ENCODE measurements around the gene FBXW5.

FBXW5 gene

GRCh38 chr9:136977649-136978072 lies 33.1 kb upstream of the FBXW5 start:
- DNase-seq: no peak

DNA sequence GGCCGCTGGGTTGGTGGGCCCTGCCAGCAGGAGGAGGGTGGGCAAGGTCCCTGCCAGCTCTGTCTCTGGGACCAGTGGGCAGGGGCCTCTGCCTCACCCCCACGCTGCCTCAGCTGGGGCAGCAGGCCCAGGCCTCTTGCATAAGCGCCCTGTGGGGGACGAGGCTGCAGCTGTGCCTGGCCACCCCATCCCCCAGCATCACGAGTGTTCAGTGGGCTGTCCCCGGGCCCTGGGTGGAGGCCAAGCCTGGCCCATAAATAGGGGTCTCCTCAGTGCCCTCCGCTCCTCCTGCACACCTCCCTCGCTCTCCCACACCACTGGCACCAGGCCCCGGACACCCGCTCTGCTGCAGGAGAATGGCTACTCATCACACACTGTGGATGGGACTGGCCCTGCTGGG lies 32.7 kb upstream of the FBXW5 start, which contains the start of gene PTGDS:
TSS of gene PTGDS (plus strand) at position 282 of the 400 bp plus-strand sequence. CDS start at position 357, 75 bp downstream.
- DNase-seq: no peak

DNA sequence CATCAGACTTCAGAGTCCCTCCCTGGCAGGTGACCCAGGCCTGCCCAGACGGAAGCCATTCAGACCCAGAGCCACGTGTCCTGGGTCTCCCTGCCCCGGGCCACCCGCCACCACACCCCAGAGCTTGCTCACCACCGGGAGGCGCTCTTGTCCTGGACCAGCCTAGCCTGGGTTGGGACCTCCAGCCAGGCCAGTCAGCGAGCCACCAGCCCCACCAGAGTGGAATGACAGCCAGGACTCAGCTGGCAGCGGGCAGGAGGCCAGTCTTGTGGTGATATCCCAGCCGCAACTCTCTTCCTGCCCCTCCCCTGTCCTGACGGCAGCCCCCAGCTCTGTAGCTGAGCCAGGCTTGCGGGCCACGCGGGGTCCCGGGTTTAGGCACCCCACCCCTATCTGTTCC lies 31.1 kb upstream of the FBXW5 start:
- no peak for DNase-seq

DNA sequence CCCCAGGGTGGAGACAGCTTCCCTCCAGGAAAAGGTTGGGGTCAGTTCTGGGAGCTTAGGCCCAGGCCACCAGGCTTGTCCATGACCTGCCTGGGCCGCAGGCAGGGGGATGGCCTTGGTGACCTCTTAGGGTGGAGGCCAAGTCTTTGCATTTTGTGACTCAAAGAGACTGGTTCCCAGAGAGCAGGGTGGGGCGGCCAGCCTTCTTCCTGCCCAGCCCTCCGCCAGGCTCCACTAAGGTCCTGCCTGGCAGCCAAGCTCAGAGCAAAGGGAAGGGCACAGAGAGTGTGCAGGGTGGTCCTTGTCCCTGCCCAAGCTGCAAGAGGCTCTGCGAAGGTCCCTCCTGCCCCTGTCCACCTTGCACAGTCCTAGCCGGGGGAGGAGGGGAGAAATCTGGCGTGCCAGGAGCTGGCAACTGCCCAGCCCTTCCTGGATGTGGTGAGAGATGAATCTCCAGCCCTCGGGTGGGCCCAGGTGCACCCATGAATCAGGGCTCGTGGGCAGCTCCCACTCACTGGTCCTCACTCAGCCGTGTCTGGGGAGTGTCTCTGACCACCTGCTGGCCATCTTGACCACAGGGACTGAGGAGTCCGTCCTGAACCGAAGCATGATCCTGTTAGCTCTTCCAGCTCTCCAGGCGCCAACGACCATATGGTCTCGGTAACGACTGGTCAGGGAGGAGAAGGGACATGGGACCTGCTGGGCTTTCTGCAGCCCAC lies 30.4 kb upstream of the FBXW5 start:
- no peak for DNase-seq

DNA sequence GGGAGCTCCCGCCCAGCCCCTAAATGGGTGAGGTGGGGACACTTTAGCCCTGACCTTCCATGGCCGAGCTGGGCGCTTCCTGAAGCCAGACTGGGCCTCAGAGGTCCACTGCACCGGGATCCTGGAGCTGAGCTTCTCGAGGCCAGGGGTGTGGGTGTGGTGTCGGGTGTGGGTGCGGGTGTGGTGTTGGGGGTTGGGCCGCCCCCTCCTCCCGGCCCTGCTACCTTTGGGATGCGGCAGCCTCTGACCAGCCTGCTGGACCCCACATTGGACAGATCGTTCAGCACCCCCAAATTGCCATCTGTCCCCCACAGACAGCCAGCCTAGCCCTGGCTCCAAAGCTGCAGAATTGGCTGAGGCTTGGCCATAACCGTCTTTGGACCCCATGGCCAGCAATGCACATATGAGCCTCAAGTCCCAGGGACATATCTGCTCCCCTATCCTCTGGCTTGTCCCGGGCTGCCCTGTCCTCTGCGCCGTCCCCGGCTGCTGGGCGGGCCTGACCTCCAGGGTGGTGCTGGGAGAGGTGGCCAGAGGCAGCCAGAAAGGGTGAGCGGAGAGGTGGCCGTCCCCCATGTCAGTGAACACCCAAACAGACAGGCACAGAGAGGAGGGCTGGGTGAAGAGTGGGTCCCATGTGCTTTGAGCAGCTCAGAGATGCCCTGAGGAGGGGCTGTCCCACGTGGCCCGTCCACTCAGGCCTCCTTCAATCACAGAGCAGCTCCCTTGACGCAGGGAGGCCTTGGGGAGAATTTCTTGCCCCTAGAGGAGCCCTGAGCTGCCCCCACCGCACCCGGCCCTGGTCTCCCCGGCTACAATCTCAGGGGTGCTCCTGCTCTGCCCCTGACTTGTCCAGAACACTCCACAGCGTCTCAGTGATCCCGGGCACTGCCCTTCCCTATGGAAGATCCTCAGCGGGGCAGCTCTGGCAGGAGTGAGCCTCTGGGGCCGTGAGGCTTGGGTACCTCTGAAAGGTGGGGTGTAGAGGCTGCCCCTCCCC lies 29.4 kb upstream of the FBXW5 start:
- no peak for DNase-seq

- DNase-seq: no peak
These were observed 28.2 kb upstream of the FBXW5 start for GRCh38 chr9:136972743-136973142.

- DNase-seq: no peak
These were observed 27.8 kb upstream of the FBXW5 start for GRCh38 chr9:136972335-136972734.

GRCh38 chr9:136971746-136972145 lies 27.2 kb upstream of the FBXW5 start:
- DNase-seq: no peak

- DNase-seq: no peak
These were observed 25.8 kb upstream of the FBXW5 start for GRCh38 chr9:136970361-136970760.

DNA sequence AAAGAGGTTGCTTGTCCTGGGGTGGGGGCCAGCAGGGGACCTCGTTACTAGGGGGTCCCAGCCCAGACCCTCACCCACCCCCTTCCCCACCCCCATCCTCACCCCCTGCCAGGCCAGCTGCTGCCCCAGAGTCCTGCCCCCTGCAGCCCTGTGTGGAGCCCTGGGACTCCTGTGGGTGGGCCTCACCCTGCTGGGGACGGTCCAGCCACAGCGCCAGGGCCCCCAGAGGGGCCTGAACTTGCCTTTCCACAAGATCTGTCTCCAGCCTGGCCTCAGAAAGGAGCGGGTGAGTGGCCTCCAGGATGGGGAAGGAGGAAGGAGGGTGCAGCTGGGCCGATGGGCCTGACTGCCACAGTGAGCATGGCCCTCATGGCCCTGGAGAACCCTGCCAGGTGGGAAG lies 25.2 kb upstream of the FBXW5 start:
- DNase-seq: no peak

- DNase-seq: no peak
These were observed 24.6 kb upstream of the FBXW5 start for GRCh38 chr9:136969150-136969549.

DNA sequence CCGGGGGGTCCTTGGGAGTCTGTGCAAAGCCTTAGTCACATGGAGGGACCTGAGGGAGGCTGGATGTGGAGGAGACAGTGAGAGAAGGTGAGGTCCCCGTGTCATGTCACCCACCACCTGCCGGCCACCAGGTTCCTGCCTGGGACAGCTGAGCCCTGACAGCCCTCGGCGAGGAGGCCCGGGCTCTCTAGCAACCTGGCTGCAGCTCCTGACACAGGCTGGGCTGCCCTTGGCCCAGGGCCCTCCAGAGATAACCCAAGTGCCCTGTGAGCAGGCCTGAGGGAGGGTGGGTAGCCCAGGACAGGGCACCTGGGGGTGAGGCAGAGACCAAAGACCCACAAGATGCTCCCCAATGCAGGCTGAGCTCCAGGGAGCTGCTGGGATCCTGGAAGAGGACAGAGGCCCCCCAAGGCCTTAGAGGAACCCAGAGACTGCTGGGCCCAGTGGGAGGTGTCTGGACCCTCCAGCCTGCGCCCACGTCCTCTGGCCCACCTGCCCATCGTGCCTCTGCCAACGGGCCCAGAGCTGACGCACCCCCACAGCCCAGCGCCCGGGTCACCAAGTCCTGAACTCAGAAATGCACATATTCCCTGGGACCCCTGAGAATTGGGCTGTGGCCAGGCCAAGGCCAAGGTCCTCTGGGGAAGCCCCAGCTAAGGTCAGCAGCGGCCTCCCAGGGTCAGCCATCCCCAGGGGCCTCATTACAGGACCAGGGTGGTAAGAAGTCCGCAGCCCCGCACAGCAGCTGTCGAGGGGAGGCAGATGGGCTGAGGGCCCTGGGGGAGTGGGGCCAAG lies 24.0 kb upstream of the FBXW5 start:
- DNase-seq: no peak

DNA sequence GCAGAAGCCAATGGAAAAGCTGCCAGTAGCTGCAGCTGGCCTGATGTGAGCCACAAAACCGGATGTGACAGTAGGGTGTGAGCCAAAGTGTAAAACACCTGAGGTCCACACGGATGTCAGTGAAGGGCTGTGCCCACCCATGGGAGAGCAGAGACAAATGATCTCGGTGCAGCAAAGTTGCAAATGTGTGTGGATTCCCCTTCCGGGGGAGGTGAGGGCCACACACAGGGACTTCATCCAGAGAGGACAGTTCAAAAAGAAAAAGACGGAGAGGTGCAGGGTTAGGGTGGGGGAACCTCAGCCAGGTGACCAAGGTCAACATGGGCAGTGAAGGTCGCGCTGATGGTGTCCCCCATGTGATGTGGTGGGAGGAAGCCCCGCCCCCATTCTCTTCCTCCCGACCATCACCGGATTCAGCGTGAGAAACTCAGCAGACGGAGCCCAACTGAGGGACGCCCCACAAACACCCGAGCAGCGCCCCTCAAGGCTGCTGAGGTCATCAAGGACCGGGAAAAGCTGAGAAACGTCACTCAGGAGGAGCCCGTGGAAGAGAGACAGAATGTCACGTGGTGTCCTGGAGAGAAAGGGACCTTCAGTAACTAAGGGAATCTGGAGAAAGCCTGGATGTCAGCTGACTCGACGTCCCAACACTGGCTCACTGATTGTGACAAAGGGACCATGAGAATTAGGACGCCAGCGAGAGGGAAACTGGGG lies 21.4 kb upstream of the FBXW5 start:
- DNase-seq: no peak

DNA sequence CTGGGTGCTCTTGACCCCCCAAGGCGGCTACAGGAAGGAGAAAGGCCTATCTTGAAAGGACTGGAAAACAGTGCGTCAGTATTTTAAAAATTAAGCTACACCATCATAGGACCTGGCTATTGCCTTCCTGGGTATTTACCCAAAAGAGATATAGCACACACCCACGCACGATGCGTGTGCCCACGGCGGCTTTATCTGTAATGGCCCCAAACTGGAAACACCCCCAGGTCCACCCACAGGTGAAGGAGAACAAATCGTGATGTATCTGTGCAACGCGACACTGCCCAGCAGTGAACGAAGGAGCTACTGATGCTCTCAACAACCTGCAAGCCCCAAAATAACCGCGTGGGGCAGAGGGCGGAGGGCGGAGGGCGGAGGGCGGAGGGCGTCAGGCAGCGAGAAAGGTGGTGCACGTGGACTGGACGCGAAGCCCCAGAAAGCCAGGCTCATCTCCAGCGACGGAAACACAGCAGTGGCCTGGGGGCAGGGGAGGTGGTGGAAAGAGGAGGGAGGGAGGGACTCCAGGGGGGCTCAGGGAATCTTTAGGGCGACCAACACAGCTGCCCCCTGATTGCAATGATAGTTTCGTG lies 20.4 kb upstream of the FBXW5 start:
- DNase-seq: no peak

DNA sequence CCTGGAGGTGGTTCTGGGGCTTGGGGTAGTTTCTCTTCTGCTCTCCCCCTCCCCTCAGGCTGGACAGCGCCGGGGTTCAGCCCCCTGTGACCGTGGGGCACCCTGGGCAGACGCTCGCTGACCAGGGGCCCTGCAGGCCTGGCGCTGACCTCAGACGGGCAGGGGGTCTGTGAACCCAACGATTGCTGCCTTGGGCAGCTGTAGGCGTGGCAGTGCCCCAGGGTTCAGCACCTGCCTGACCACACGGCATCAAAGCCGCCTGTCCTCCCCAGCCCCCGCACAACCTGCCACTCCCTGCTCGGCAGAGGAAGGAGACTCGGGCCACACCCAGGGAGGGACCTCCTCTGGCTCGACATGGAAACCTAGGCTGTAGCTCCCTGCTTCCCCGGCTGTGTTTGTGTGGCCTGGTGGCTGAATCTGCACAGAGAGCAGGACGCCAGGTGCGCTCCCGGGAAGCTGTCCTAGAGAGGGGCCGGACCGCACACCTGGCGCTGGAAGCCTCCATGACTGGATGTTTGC lies 19.7 kb upstream of the FBXW5 start:
- DNase-seq: no peak

- DNase-seq: no peak
These were observed 19.2 kb upstream of the FBXW5 start for GRCh38 chr9:136963751-136964150.

DNA sequence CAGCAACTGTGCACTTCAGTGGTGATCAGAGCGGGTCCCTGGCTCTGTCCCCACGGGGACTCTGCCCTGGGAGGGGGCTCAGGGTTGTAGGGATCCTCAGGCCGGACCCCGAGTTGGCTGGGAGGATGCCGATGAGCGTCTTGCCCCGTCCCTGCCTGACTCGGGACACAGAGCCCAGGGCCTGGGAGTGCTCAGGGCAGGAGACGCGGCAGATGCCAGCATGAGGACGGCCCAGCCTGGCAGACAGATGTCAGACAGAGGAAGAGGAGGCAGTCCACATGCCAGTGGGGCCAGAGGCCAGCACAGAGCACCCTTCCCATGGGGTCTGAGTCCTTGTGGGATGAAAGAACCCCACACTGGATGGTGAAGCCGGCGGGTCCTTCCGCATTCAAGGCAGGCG lies 18.8 kb upstream of the FBXW5 start:
- DNase-seq: no peak

DNA sequence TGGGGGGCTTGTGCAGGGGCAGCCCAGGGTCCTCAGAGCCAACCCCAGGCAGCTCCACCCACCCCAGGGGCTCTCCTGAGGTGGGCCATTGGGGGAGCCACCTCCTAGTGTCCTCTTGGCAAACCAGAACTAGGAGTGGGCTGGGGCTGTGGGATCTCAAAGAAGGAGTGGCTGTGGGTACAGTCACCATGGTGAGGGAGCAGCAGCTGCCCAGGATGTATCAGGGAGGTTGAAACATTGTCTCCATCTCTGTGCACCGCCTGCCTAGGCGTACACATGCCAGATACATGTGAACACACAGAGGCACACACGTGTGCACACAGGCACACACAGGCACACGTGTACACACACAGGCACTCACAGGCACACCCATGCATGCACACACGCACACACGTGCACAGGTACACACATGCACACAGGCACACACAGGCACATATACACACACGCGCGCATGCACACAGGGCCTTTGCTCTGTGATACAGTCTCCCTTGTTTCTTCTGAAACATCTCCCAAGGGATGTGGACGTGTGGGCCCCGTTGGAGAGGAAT lies 18.2 kb upstream of the FBXW5 start:
- no peak for DNase-seq

DNA sequence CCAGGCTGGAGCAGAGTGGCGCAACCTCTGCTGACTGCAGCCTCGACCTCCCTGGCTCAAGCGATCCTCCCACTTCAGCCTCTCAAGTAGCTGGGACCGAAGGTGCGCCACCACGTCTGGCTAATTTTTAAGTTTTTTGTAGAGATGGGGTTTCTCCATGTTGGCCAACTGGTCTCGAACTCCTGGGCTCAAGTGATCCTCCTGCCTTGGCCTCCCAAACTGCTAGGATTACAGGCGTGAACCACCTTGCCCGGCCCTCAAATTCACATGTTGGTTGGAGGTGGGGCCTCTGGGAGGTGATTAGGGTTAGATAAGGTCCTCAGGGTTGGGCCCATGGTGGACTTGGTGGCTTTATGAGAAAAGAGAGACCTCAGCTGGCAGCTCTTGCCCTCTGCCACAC lies 17.6 kb upstream of the FBXW5 start:
- DNase-seq: no peak

DNA sequence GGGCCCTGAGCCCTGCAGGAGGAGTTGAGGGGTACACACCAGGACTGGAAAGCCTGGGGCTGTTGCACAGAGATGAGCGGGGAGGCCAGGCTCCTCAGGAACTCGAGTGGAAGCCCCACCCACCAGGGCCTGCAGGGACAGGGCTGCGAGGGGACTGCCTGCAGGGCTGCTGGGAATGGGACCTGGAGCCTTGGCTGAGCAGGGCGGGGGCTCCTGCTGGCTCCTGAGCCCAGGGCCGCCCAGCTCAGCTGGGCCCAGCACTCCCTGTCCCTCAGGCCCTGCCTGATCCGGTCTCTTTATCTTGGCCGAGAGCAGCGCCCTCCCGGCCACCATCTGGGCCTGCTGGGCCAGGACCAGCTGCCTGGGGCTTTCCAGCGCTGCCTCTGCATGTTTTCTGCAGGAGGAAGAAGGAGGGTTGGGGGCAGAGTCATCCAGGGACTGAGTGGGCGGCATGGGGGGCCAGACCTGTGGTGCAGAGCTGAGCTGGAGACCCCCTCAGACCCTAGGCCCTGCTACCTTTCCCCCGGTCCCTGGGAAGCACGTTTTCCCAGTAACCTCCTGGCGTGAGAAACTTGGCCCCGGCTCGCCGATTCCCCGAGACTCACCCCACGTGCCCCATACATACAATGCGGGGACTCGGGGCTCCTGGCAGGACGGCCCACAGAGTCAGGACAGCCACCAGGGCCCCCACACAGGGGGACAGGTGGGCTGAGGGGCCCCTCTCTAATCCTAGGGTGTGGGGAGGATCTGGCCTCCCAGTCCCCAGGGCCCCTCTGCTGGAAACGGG lies 16.9 kb upstream of the FBXW5 start:
- DNase-seq: no peak

Data from fibroblast of skin of abdomen (primary cell).